RWPE2 (cell line): ENCODE results near the gene WWP2.
"Not testable (repeated sequence)": the region's sequence is repeated elsewhere in the genome, so short reads cannot be mapped to it uniquely, and the experiment has no call there.

Experiments used
- ATAC-seq: fragments of 200-7000 bp; cut with Tn5 transposase; 3 replicates; pipeline ENCODE4 v1.9.1; 2021; ENCODE audit warnings: low read depth
- DNase-seq: peaks from one replicate; pipeline ENCODE4 v3.0.0-alpha.2; 2020; ENCODE audit warnings: low spot score
- H3K27ac ChIP-seq: fragments of 450-650 bp; 2 replicates; pipeline ENCODE4 v1.5.1; 2017; ENCODE audit warnings: mild to moderate bottlenecking; ENCODE audit not compliant: poor library complexity, severe bottlenecking
- H3K27me3 ChIP-seq: fragments of 250-450 bp; sonication (Bioruptor Pico); 2 replicates; pipeline ENCODE4 v1.5.1; 2021; ENCODE audit warnings: mild to moderate bottlenecking, moderate library complexity; ENCODE audit not compliant: insufficient read depth, poor library complexity, severe bottlenecking
- H3K36me3 ChIP-seq: fragments of 250-450 bp; sonication (Bioruptor Pico); 2 replicates; pipeline ENCODE4 v1.5.1; 2020; ENCODE audit warnings: low read depth, mild to moderate bottlenecking, moderate library complexity
- H3K4me1 ChIP-seq: fragments of 250-450 bp; sonication (Bioruptor Pico); 2 replicates; pipeline ENCODE4 v1.5.1; 2021; ENCODE audit warnings: mild to moderate bottlenecking, moderate library complexity; ENCODE audit not compliant: insufficient read depth, poor library complexity, severe bottlenecking
- H3K4me3 ChIP-seq: fragments of 250-450 bp; sonication (Bioruptor Pico); 2 replicates; pipeline ENCODE4 v1.5.1; 2021; ENCODE audit warnings: mild to moderate bottlenecking, moderate library complexity; ENCODE audit not compliant: severe bottlenecking
- H3K9me3 ChIP-seq: fragments of 250-450 bp; sonication (Bioruptor Pico); 2 replicates; pipeline ENCODE4 v1.5.1; 2021; ENCODE audit warnings: mild to moderate bottlenecking, moderate library complexity; ENCODE audit not compliant: severe bottlenecking
- TF ChIP-seq, protein P1 (sequence below): fragments of 450-650 bp; IDR thresholded peaks from one replicate; pipeline ENCODE4 v1.5.1; 2017; ENCODE audit warnings: mild to moderate bottlenecking, moderate library complexity; ENCODE audit not compliant: poor library complexity, severe bottlenecking

Gene WWP2

DNA sequence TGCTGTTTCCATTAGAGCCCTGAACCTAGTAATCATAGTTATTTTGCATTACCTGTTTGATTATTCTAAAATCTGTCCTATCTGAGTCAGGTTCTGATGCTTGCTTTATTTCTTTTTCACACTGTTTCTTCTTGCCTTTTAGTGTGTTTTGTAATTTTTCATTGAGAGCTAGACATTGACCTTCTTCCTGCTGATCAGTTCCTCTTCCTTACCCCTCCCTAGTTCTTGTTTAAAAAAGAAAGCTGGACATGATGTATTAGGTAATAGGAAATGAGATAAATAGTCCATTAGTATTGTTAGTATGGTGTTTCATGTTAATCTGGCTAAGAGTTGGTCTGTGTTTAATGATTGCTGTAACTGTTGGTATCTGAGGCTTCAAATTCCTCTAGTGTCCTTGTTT lies 13.4 kb downstream of the WWP2 start:
- H3K4me3 ChIP-seq: no peak overlapping the region
- H3K9me3 ChIP-seq: peaks cover 5% of the 10 kb centered on the region
- H3K27me3 ChIP-seq: no peaks in the 10 kb centered on the region
- peaks cover 7% of the 10 kb centered on the region for H3K36me3 ChIP-seq
- ATAC-seq: no peak
- TF ChIP-seq, protein P1, sequence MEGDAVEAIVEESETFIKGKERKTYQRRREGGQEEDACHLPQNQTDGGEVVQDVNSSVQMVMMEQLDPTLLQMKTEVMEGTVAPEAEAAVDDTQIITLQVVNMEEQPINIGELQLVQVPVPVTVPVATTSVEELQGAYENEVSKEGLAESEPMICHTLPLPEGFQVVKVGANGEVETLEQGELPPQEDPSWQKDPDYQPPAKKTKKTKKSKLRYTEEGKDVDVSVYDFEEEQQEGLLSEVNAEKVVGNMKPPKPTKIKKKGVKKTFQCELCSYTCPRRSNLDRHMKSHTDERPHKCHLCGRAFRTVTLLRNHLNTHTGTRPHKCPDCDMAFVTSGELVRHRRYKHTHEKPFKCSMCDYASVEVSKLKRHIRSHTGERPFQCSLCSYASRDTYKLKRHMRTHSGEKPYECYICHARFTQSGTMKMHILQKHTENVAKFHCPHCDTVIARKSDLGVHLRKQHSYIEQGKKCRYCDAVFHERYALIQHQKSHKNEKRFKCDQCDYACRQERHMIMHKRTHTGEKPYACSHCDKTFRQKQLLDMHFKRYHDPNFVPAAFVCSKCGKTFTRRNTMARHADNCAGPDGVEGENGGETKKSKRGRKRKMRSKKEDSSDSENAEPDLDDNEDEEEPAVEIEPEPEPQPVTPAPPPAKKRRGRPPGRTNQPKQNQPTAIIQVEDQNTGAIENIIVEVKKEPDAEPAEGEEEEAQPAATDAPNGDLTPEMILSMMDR: no peak
- DNase-seq: no peak
- no peak overlapping the region for H3K27ac ChIP-seq
- H3K4me1 ChIP-seq: no peaks in the 10 kb centered on the region

DNA sequence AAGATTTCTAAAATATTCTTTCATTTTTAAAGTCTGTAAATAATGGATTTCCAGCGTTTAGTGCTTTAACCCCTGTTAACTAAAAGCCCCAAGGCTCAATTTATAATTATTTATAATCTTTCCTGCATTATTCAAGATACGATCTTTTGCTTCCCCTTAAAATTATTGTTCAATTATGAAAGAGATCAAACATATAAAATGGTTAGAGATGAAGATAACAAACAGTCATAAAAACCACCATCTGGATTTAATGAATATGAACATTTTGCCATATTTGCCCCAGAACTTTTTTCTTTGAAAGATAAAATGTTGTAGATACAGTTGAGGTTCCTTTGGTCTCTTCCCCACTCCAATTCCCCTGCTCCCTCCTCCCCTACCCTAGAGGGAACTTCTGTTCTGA lies 17.6 kb downstream of the WWP2 start:
- Histone ChIP-seq H3K9me3 (peaks cover 5% of the 10 kb centered on the region), H3K4me1 (no peaks in the 10 kb centered on the region), H3K27ac (no peak overlapping the region), H3K27me3 (no peaks in the 10 kb centered on the region), H3K4me3 (no peak overlapping the region), H3K36me3 (peaks cover 7% of the 10 kb centered on the region)
- no peak for ATAC-seq
- TF ChIP-seq, protein P1: no peak
- no peak for DNase-seq

DNA sequence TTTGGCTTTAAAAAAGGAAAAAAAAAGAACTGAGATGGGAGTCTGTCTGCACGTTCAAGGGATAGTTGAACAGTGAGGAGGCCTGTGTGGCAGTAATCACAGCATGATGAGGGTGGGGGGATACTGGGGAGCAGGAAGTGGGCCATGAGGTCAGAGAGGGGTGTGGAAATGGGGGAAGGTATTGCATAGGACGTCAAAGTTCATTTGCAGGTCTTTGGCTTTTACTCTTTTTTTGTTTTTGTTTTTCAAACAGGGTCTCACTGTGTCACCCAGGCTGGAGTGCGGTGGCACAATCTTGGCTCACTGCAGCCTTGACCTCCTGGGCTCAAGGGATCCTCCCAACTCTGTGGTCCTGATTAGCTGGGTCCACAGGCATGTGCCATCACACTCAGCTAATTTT lies 19.0 kb downstream of the WWP2 start:
- H3K27me3 ChIP-seq: no peaks in the 10 kb centered on the region
- peaks cover 7% of the 10 kb centered on the region for H3K36me3 ChIP-seq
- H3K4me1 ChIP-seq: no peaks in the 10 kb centered on the region
- DNase-seq (no peak), ATAC-seq (no peak)
- no peak overlapping the region for H3K4me3 ChIP-seq
- TF ChIP-seq, protein P1: no peak
- no peak overlapping the region for H3K27ac ChIP-seq
- peaks cover 2% of the 10 kb centered on the region for H3K9me3 ChIP-seq

DNA sequence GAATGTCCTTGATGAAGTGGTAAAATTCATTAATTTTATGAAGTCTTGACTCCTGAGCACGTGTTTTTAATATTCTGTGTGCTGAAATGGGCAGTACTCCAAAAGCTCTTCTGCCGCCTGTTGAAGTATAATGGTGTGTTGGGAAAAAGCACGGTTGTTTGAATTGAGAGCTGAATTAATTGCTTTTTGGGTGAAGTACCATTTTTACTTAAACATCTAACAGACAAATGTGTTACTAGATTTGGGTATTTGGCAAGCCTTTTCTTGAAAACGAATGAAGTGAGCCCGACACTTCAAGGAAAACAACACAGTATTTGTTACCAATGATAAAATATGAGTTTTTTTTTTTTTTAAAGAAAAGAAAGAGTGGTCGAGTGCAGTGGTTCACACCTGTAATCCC lies 22.5 kb downstream of the WWP2 start:
- H3K4me1 ChIP-seq: no peaks in the 10 kb centered on the region
- no peaks in the 10 kb centered on the region for H3K27me3 ChIP-seq
- DNase-seq: no peak
- no peak overlapping the region for H3K4me3 ChIP-seq
- TF ChIP-seq, protein P1: no peak
- no peak overlapping the region for H3K27ac ChIP-seq
- ATAC-seq: no peak
- no peaks in the 10 kb centered on the region for H3K9me3 ChIP-seq
- peaks cover 10% of the 10 kb centered on the region for H3K36me3 ChIP-seq

DNA sequence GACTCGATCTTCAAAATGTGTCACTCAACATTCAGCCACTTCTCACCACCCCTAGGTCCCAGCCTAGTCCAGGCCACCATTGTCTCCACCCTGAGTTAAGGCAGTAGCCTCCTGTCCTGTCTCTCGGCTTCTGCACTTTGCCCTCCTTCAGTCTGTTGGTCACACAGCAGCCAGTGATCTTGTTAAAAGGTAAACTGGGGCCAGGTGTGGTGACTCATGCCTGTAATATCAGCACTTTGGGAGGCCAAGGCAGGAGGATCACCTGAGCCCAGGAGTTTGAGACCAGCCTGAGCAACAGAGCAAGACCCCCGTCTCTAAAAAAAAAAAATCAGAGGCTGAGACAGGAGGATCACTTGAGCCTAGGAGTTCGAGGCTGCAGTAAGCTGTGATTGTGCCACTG lies 25.8 kb downstream of the WWP2 start:
- Histone ChIP-seq H3K4me1 (no peaks in the 10 kb centered on the region), H3K27me3 (no peaks in the 10 kb centered on the region), H3K27ac (no peak overlapping the region), H3K36me3 (peaks cover 10% of the 10 kb centered on the region), H3K9me3 (no peaks in the 10 kb centered on the region), H3K4me3 (no peak overlapping the region)
- DNase-seq (no peak), ATAC-seq (no peak)
- TF ChIP-seq, protein P1: no peak

DNA sequence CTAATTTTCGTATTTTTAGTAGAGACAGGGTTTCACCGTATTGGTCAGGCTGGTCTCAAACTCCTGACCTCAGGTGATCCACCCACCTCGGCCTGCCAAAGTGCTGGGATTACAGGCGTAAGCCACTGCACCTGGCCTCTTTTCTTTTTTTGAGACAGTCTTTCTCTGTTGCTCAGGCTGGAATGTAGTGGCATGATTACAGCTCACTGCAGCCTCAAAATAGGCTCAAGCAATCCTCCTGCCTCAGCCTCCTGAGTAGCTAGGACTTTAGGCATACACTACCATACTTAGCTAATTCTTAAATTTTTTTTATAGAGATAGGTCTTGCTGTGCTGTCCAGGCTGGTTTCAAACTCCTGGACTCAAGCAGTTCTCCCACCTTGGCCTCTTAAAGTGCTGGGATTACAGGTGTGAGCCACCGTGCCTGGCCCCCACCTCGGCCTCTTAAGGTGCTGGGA lies 29.3 kb downstream of the WWP2 start:
- not testable (repeated sequence) for H3K36me3 ChIP-seq, H3K4me1 ChIP-seq, DNase-seq, H3K27me3 ChIP-seq, ATAC-seq, H3K4me3 ChIP-seq, H3K27ac ChIP-seq, H3K9me3 ChIP-seq
